ENCODE results near the gene TUBB2A.
A peak's percentile ranks its signal among the peaks of the same experiment; 100 is the strongest.

The TUBB2A gene

GRCh38 chr6:3118353-3119039 is 38.8 kb downstream of the TUBB2A start, which contains the start of gene BPHL:
BPHL (plus strand) TSS chr6:3118711; CDS start chr6:3118741, 30 bp downstream.
- DNase-seq (ENCODE audit: low spot score): peak; percentile 96

DNA sequence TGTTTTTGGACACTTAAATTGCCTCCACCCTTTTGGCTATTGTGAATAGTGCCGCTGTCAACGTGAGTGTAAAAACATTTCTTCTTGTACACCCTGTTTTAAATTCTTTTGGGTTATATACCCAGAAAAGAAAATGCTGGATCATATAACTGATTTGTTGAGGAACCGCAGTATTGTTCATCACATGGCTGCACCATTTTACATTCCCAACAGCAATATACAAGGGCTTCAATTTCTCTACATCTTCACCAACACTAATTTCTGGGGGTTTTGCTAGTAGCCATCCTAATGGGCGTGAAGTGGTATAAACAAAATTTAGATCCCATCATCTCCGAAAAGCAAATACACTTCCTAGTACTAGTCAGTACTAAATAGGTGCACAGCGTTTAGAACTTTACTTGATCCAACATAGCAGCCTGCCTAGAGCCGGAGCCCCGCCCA is 39.4 kb downstream of the TUBB2A start:
- DNase-seq (ENCODE audit: low spot score): no peak

- no peak for DNase-seq (ENCODE audit: low spot score)
Measured at GRCh38 chr6:3114377-3114776, 43.0 kb downstream of the TUBB2A start.

DNA sequence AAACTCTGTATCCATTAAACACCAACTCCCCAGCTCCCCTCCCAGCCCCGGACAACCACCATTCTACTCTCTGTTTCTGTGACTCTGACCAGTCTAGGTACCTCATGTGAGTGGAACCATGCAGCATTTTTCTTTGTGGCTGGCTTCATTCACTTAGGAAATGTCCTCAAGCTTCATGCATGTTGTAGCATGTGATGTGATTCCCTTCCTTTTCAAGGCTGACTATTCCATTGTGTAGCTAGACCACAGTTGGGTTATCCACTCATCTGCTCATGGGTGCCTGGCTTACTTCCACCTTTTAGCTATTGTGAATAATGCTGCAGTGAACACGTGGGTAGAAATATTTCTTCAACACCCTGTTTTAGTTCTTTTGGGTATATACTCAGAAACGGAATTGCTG is 47.6 kb downstream of the TUBB2A start:
- DNase-seq (ENCODE audit: low spot score): no peak

- DNase-seq (ENCODE audit: low spot score): no peak
Measured at GRCh38 chr6:3108746-3109414, 48.5 kb downstream of the TUBB2A start.
